Epithelial cell of esophagus (primary cell): ENCODE data around the gene RTN4.

ENCODE experiments used
- DNase-seq: peaks from one replicate; pipeline ENCODE4 v3.0.0; 2010; ENCODE audit warnings: low read depth
- H3K4me3 ChIP-seq: 2 replicates; pipeline ENCODE4 v1.5.1; 2011; ENCODE audit warnings: mild to moderate bottlenecking, low read length, control low read depth
- CTCF ChIP-seq: IDR thresholded peaks from 2 replicates; pipeline ENCODE4 v1.5.1; 2011; ENCODE audit warnings: low read depth, mild to moderate bottlenecking, low read length, control low read depth, inconsistent platforms; ENCODE audit not compliant: insufficient read depth; ENCODE audit errors: missing control alignments

The RTN4 gene

GRCh38 chr2:55063713-55064323 is 13.6 kb upstream of the RTN4 start:
- TF ChIP-seq CTCF, result no peak
- no peak overlapping the region for H3K4me3 ChIP-seq
- DNase-seq, result peak; percentile 13

- no peak for TF ChIP-seq CTCF
- no peak for DNase-seq
- H3K4me3 ChIP-seq, result no peak overlapping the region
Measured at GRCh38 chr2:55063226-55063625, 13.0 kb upstream of the RTN4 start.

- no peak for DNase-seq
- TF ChIP-seq CTCF, result no peak
- no peak overlapping the region for H3K4me3 ChIP-seq
Measured at GRCh38 chr2:55062754-55063153, 12.5 kb upstream of the RTN4 start.

GRCh38 chr2:55061523-55062344 is 11.5 kb upstream of the RTN4 start:
- H3K4me3 ChIP-seq, result no peak overlapping the region
- DNase-seq, result no peak
- TF ChIP-seq CTCF, result no peak

DNA sequence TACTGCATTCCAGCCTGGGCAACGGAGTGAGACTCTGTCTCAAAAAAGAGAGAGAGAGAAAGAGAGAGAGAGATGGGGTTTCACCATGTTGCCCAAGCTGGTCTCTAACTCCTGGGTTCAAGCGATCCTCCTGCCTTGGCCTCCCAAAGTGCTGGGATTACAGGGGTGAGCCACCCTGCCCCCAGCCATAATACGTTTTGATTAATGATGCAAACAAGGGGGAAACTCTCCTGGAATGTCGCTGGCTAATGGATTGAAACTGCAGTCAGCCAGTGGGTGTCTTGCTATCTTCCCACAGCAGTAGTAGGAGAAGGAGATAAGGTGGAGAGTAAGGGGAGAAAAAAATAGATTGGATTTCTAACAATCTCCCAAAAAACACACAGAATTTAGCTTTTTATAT is 9.5 kb upstream of the RTN4 start:
- DNase-seq, result no peak
- TF ChIP-seq CTCF, result no peak
- no peak overlapping the region for H3K4me3 ChIP-seq

DNA sequence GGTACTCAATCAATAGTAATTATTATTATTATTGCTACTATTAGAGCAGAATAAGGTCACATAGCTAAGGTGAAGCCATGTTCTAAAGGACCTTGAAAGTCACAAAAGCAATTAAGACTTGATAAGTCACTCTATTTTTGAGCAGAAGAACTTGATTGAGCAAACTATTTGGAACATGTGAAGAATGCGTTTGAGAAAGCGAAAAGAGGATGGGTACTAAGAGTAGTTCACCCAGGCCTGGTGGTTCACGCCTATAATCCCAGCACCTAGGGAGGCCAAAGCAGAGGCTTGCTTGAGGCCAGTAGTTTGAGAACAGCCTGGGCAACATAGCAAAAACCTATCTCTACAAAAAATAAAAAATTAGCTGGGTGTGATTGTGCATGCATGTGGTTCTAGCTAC is 7.2 kb upstream of the RTN4 start:
- TF ChIP-seq CTCF, result no peak
- H3K4me3 ChIP-seq, result no peak overlapping the region
- no peak for DNase-seq
